ENCODE data around the gene IKZF1.

The IKZF1 gene

GRCh38 chr7:50400114-50400513 is 95.6 kb downstream of the IKZF1 start:
- no peaks in the 10 kb centered on the region for H3K79me2 ChIP-seq (ENCODE audit: insufficient read depth, low read length)
- H3K9me2 ChIP-seq (replicated peaks; ENCODE audit: low read depth, low read length) = no peaks in the 10 kb centered on the region
- no peaks in the 10 kb centered on the region for H3K9me3 ChIP-seq (ENCODE audit: insufficient read depth, low read depth, low read length)
- H3K4me3 ChIP-seq (ENCODE audit: low read length, poor library complexity, severe bottlenecking) = no peak overlapping the region
- H3K4me1 ChIP-seq (ENCODE audit: insufficient read depth, low read length, poor library complexity, severe bottlenecking) = peaks cover 15% of the 10 kb centered on the region
- H3K4me2 ChIP-seq (ENCODE audit: low read depth, low read length, poor library complexity, severe bottlenecking) = no peak overlapping the region
- TF ChIP-seq EZH2phosphoT487 (IDR thresholded peaks at IDR 0.05; ENCODE audit: borderline replicate concordance) (no peak), CTCF (conservative IDR thresholded peaks at IDR 0.05; ENCODE audit: low read length) (no peak)
- no peaks in the 10 kb centered on the region for H3K27me3 ChIP-seq (ENCODE audit: insufficient read depth, low read length, poor library complexity, severe bottlenecking)
- peaks cover 79% of the 10 kb centered on the region; the same call in 1 of the 2 replicates for H3K36me3 ChIP-seq (ENCODE audit: insufficient read depth, low read length)
- peaks cover 12% of the 10 kb centered on the region for H4K20me1 ChIP-seq (ENCODE audit: insufficient read depth, low read length, poor library complexity, severe bottlenecking)
- H3F3A ChIP-seq (ENCODE audit: low read depth) = no peaks in the 10 kb centered on the region
- H3K9ac ChIP-seq (ENCODE audit: low read depth, low read length, poor library complexity, severe bottlenecking) = no peak overlapping the region
- H2AFZ ChIP-seq (ENCODE audit: low read length) = no peak overlapping the region

GRCh38 chr7:50404392-50404791 is 99.9 kb downstream of the IKZF1 start:
- H3K27me3 ChIP-seq (ENCODE audit: insufficient read depth, low read length, poor library complexity, severe bottlenecking) = no peaks in the 10 kb centered on the region
- no peak overlapping the region for H2AFZ ChIP-seq (ENCODE audit: low read length)
- no peaks in the 10 kb centered on the region for H4K20me1 ChIP-seq (ENCODE audit: insufficient read depth, low read length, poor library complexity, severe bottlenecking)
- no peak overlapping the region for H3K9ac ChIP-seq (ENCODE audit: low read depth, low read length, poor library complexity, severe bottlenecking)
- TF ChIP-seq CTCF (conservative IDR thresholded peaks at IDR 0.05; ENCODE audit: low read length) = peak; percentile 33; the same call in 1 of the 2 replicates
- no peak for TF ChIP-seq EZH2phosphoT487 (IDR thresholded peaks at IDR 0.05; ENCODE audit: borderline replicate concordance)
- no peaks in the 10 kb centered on the region for H3K4me1 ChIP-seq (ENCODE audit: insufficient read depth, low read length, poor library complexity, severe bottlenecking)
- peaks cover 54% of the 10 kb centered on the region; the same call in 1 of the 2 replicates for H3K36me3 ChIP-seq (ENCODE audit: insufficient read depth, low read length)
- H3K9me2 ChIP-seq (replicated peaks; ENCODE audit: low read depth, low read length) = no peaks in the 10 kb centered on the region
- H3K4me3 ChIP-seq (ENCODE audit: low read length, poor library complexity, severe bottlenecking) = no peak overlapping the region
- H3K79me2 ChIP-seq (ENCODE audit: insufficient read depth, low read length) = no peaks in the 10 kb centered on the region
- no peak overlapping the region for H3K4me2 ChIP-seq (ENCODE audit: low read depth, low read length, poor library complexity, severe bottlenecking)
- no peaks in the 10 kb centered on the region for H3F3A ChIP-seq (ENCODE audit: low read depth)
- no peaks in the 10 kb centered on the region for H3K9me3 ChIP-seq (ENCODE audit: insufficient read depth, low read depth, low read length)

GRCh38 chr7:50405221-50405620 is 100.7 kb downstream of the IKZF1 start:
- Histone ChIP-seq H2AFZ (ENCODE audit: low read length) (no peak overlapping the region), H3F3A (ENCODE audit: low read depth) (no peaks in the 10 kb centered on the region), H3K4me2 (ENCODE audit: low read depth, low read length, poor library complexity, severe bottlenecking) (no peak overlapping the region), H3K79me2 (ENCODE audit: insufficient read depth, low read length) (no peaks in the 10 kb centered on the region), H3K27me3 (ENCODE audit: insufficient read depth, low read length, poor library complexity, severe bottlenecking) (no peaks in the 10 kb centered on the region), H3K9me2 (replicated peaks; ENCODE audit: low read depth, low read length) (no peaks in the 10 kb centered on the region), H3K9me3 (ENCODE audit: insufficient read depth, low read depth, low read length) (no peaks in the 10 kb centered on the region), H3K4me3 (ENCODE audit: low read length, poor library complexity, severe bottlenecking) (no peak overlapping the region), H3K4me1 (ENCODE audit: insufficient read depth, low read length, poor library complexity, severe bottlenecking) (no peaks in the 10 kb centered on the region), H4K20me1 (ENCODE audit: insufficient read depth, low read length, poor library complexity, severe bottlenecking) (no peaks in the 10 kb centered on the region), H3K9ac (ENCODE audit: low read depth, low read length, poor library complexity, severe bottlenecking) (no peak overlapping the region), H3K36me3 (ENCODE audit: insufficient read depth, low read length) (peaks cover 45% of the 10 kb centered on the region; the same call in 1 of the 2 replicates)
- no peak for TF ChIP-seq EZH2phosphoT487 (IDR thresholded peaks at IDR 0.05; ENCODE audit: borderline replicate concordance)
- no peak for TF ChIP-seq CTCF (conservative IDR thresholded peaks at IDR 0.05; ENCODE audit: low read length)

All from Loucy (cell line).